Vagina (tissue), 2 donors: ENCODE results near the gene KITLG. TPM values are rescaled to one million over a fixed set of nuclear protein-coding genes. Genes with fewer than 3 reads are reported as not detected.

Experiments
- DNase-seq, 2 donors: peaks; one replicate each; pipeline ENCODE4 v3.0.0-alpha.2; 2017; ENCODE audit errors: extremely low spot score in 2 of 2
- H3K27ac ChIP-seq: fragments of 200-600 bp; sonication (generic); one replicate; pipeline ENCODE4 v1.5.1; 2019
- H3K27me3 ChIP-seq: fragments of 200-600 bp; sonication (generic); one replicate; pipeline ENCODE4 v1.5.1; 2019
- H3K36me3 ChIP-seq, 2 donors: fragments of 200-600 bp; sonication (generic); one replicate each; pipeline ENCODE4 v1.5.1; 2017 to 2019
- H3K4me1 ChIP-seq: fragments of 200-600 bp; sonication (generic); one replicate; pipeline ENCODE4 v1.5.1; 2019
- H3K4me3 ChIP-seq, 2 donors: fragments of 200-600 bp; sonication (generic); 1 replicate in 1 of 2; 2 replicates in 1 of 2; pipeline ENCODE4 v1.5.1; 2016 to 2019
- H3K9me3 ChIP-seq: fragments of 200-600 bp; sonication (generic); one replicate; pipeline ENCODE4 v1.5.1; 2019
- CTCF ChIP-seq, 3 experiments: fragments of 450-650 bp in 2 of 3; fragments of 200-600 bp in 1 of 3; sonication (generic) in 1 of 3; IDR thresholded peaks; one replicate each; pipeline ENCODE4 v1.5.1; 2017 to 2019; ENCODE audit warnings: antibody characterized with exemption in 3 of 3, mild to moderate bottlenecking in 2 of 3, moderate library complexity in 2 of 3
- POLR2A ChIP-seq, 2 donors: fragments of 450-650 bp; IDR thresholded peaks; one replicate each; pipeline ENCODE4 v1.6.1; 2017; ENCODE audit warnings: antibody characterized with exemption in 2 of 2, mild to moderate bottlenecking in 2 of 2, moderate library complexity in 2 of 2
- POLR2AphosphoS5 ChIP-seq, 2 donors: sonication (generic); formaldehyde crosslinking; IDR thresholded peaks; one replicate each; pipeline ENCODE4 v1.9.0; 2017; ENCODE audit warnings: antibody characterized with exemption in 2 of 2, mild to moderate bottlenecking in 2 of 2, low read depth in 1 of 2; ENCODE audit not compliant: insufficient read depth in 1 of 2
- intact Hi-C: fragments of 100-400 bp; cut with DNase I; formaldehyde crosslinking; loops from one replicate; pipeline ENCODE4 v1.15.1; 2023
- total RNA-seq: library from RNA; depleted of rRNA; stranded (reverse); fragments of >200 nt; gene quantifications from one replicate; pipeline ENCODE4 v1.2.3, GENCODE V29; 2016

KITLG gene
- total RNA-seq, 1 donor from 2014 or later = 20.4 TPM

GRCh38 chr12:88507270-88507669 lies 73.0 kb downstream of the KITLG start:
- no peak for TF ChIP-seq POLR2AphosphoS5 (IDR thresholded peaks at IDR 0.05; ENCODE audit: insufficient read depth in 1 of 2, low read depth in 1 of 2)
- TF ChIP-seq POLR2A (IDR thresholded peaks at IDR 0.05) = no peak
- no peak for TF ChIP-seq CTCF (IDR thresholded peaks at IDR 0.05)

GRCh38 chr12:88505696-88506095 lies 74.6 kb downstream of the KITLG start:
- Histone ChIP-seq H3K36me3 (peaks cover 0 to 16% of the 10 kb centered on the region in 2 donors), H3K4me3 (no peak overlapping the region), H3K4me1 (peaks cover 12% of the 10 kb centered on the region), H3K27me3 (no peaks in the 10 kb centered on the region), H3K9me3 (no peaks in the 10 kb centered on the region), H3K27ac (no peak overlapping the region)
- TF ChIP-seq CTCF (IDR thresholded peaks at IDR 0.05) = no peak
- no peak for TF ChIP-seq POLR2AphosphoS5 (IDR thresholded peaks at IDR 0.05; ENCODE audit: insufficient read depth in 1 of 2, low read depth in 1 of 2)
- no peak for TF ChIP-seq POLR2A (IDR thresholded peaks at IDR 0.05)
- intact Hi-C loops = no loop called here
- DNase-seq = no peak

More at GRCh38 chr12:88507270-88507669, 73.0 kb downstream of the KITLG start:
- intact Hi-C loops = no loop called here
- no peak for DNase-seq
- Histone ChIP-seq H3K9me3 (no peaks in the 10 kb centered on the region), H3K4me1 (peaks cover 12% of the 10 kb centered on the region), H3K36me3 (peaks cover 0 to 16% of the 10 kb centered on the region in 2 donors), H3K4me3 (no peak overlapping the region), H3K27me3 (no peaks in the 10 kb centered on the region), H3K27ac (no peak overlapping the region)

- peaks cover 0 to 16% of the 10 kb centered on the region in 2 donors for H3K36me3 ChIP-seq
- no peak for DNase-seq
- H3K27me3 ChIP-seq = no peaks in the 10 kb centered on the region
- intact Hi-C loops = no loop called here
- no peaks in the 10 kb centered on the region for H3K9me3 ChIP-seq
- H3K4me1 ChIP-seq = peaks cover 12% of the 10 kb centered on the region
- TF ChIP-seq POLR2AphosphoS5 (IDR thresholded peaks at IDR 0.05; ENCODE audit: insufficient read depth in 1 of 2, low read depth in 1 of 2) = no peak
- H3K4me3 ChIP-seq = no peak overlapping the region
- H3K27ac ChIP-seq = no peak overlapping the region
These were observed 77.0 kb downstream of the KITLG start for GRCh38 chr12:88503281-88503703.

GRCh38 chr12:88501972-88502938 lies 78.0 kb downstream of the KITLG start:
- no peak for DNase-seq
- no peak overlapping the region for H3K27ac ChIP-seq
- H3K27me3 ChIP-seq = no peaks in the 10 kb centered on the region
- no peaks in the 10 kb centered on the region for H3K9me3 ChIP-seq
- intact Hi-C loops = no loop called here
- TF ChIP-seq POLR2A (IDR thresholded peaks at IDR 0.05) = no peak
- H3K4me3 ChIP-seq = no peak overlapping the region
- peaks cover 12% of the 10 kb centered on the region for H3K4me1 ChIP-seq
- H3K36me3 ChIP-seq = peaks cover 0 to 12% of the 10 kb centered on the region in 2 donors

- Histone ChIP-seq H3K27me3 (no peaks in the 10 kb centered on the region), H3K9me3 (no peaks in the 10 kb centered on the region), H3K27ac (no peak overlapping the region), H3K4me3 (no peak overlapping the region), H3K36me3 (no peaks in the 10 kb centered on the region), H3K4me1 (no peaks in the 10 kb centered on the region)
- intact Hi-C loops = no loop called here
- DNase-seq = no peak
- TF ChIP-seq CTCF (IDR thresholded peaks at IDR 0.05) = no peak
- TF ChIP-seq POLR2AphosphoS5 (IDR thresholded peaks at IDR 0.05; ENCODE audit: insufficient read depth in 1 of 2, low read depth in 1 of 2) = no peak
- no peak for TF ChIP-seq POLR2A (IDR thresholded peaks at IDR 0.05)
These were observed 83.3 kb downstream of the KITLG start for GRCh38 chr12:88496891-88497371.

- H3K4me1 ChIP-seq = no peaks in the 10 kb centered on the region
- no peaks in the 10 kb centered on the region for H3K27me3 ChIP-seq
- DNase-seq = no peak
- no peaks in the 10 kb centered on the region for H3K36me3 ChIP-seq
- H3K9me3 ChIP-seq = no peaks in the 10 kb centered on the region
- no peak overlapping the region for H3K4me3 ChIP-seq
- intact Hi-C loops = no loop called here
- no peak for TF ChIP-seq POLR2AphosphoS5 (IDR thresholded peaks at IDR 0.05; ENCODE audit: insufficient read depth in 1 of 2, low read depth in 1 of 2)
- H3K27ac ChIP-seq = no peak overlapping the region
These were observed 83.8 kb downstream of the KITLG start for GRCh38 chr12:88496429-88496828.
